Measurements from ENCODE around the gene NTHL1. TPM values are rescaled to one million over a fixed set of nuclear protein-coding genes. Genes with fewer than 3 reads are reported as not detected.
"Not testable (repeated sequence)": the region's sequence is repeated elsewhere in the genome, so short reads cannot be mapped to it uniquely, and the experiment has no call there.

The NTHL1 gene
- total RNA-seq, 1 donor from 2014 or later: 32.3 TPM

- peak; percentile 52 for DNase-seq
Observed at GRCh38 chr16:2027024-2028010, 20.3 kb downstream of the NTHL1 start.

GRCh38 chr16:2026461-2027023 lies 21.1 kb downstream of the NTHL1 start, which contains the start of gene NHERF2:
Gene NHERF2 (plus strand): TSS chr16:2026902. CDS start chr16:2027006, 104 bp downstream.
- peak; percentile 53 for DNase-seq

GRCh38 chr16:2025878-2026460 lies 21.7 kb downstream of the NTHL1 start:
- DNase-seq: no peak

- no peak for DNase-seq
Observed at GRCh38 chr16:2025251-2025650, 22.4 kb downstream of the NTHL1 start.

- no peak for DNase-seq
Observed at GRCh38 chr16:2024032-2024420, 23.6 kb downstream of the NTHL1 start.

GRCh38 chr16:2023092-2024031 lies 24.3 kb downstream of the NTHL1 start:
- DNase-seq: peak; percentile 93

- peak; percentile 48 for DNase-seq
Observed at GRCh38 chr16:2022723-2023091, 24.9 kb downstream of the NTHL1 start.

- no peak for DNase-seq
Observed at GRCh38 chr16:2019921-2020831, 27.5 kb downstream of the NTHL1 start.

- DNase-seq: no peak
Observed at GRCh38 chr16:2019518-2019920, 28.1 kb downstream of the NTHL1 start, which contains the start of gene NPW. Gene NPW (plus strand): TSS chr16:2019785.

- peak; percentile 41 for DNase-seq
Observed at GRCh38 chr16:2016407-2016922, 31.2 kb downstream of the NTHL1 start.

- no peak for DNase-seq
Observed at GRCh38 chr16:2015947-2016208, 31.8 kb downstream of the NTHL1 start.

- DNase-seq: no peak
Observed at GRCh38 chr16:2015117-2015946, 32.3 kb downstream of the NTHL1 start.

GRCh38 chr16:2013527-2013926 lies 34.1 kb downstream of the NTHL1 start:
- DNase-seq: no peak

- not testable (repeated sequence) for DNase-seq
Observed at GRCh38 chr16:2011726-2012125, 35.9 kb downstream of the NTHL1 start.

GRCh38 chr16:2009791-2010510 lies 37.7 kb downstream of the NTHL1 start, which contains the start of gene ZNF598:
Gene ZNF598 (minus strand): TSS chr16:2009821.
- peak; percentile 88 for DNase-seq

GRCh38 chr16:2009164-2009711 lies 38.4 kb downstream of the NTHL1 start:
- DNase-seq: peak; percentile 24

- DNase-seq: peak; percentile 47
Observed at GRCh38 chr16:2008631-2009163, 38.9 kb downstream of the NTHL1 start.

- DNase-seq: peak; percentile 58
Observed at GRCh38 chr16:2008009-2008526, 39.6 kb downstream of the NTHL1 start.
